ENCODE data around the gene PXDN. TPM values are rescaled to one million over a fixed set of nuclear protein-coding genes. Genes with fewer than 3 reads are reported as not detected.
A peak's percentile ranks its signal among the peaks of the same experiment; 100 is the strongest.

PXDN gene
- total and polyA plus RNA-seq, 2 donors (not counting 3 experiments of a cell fraction or from before 2014, with no cell fraction given), result 231 to 308 TPM

DNA sequence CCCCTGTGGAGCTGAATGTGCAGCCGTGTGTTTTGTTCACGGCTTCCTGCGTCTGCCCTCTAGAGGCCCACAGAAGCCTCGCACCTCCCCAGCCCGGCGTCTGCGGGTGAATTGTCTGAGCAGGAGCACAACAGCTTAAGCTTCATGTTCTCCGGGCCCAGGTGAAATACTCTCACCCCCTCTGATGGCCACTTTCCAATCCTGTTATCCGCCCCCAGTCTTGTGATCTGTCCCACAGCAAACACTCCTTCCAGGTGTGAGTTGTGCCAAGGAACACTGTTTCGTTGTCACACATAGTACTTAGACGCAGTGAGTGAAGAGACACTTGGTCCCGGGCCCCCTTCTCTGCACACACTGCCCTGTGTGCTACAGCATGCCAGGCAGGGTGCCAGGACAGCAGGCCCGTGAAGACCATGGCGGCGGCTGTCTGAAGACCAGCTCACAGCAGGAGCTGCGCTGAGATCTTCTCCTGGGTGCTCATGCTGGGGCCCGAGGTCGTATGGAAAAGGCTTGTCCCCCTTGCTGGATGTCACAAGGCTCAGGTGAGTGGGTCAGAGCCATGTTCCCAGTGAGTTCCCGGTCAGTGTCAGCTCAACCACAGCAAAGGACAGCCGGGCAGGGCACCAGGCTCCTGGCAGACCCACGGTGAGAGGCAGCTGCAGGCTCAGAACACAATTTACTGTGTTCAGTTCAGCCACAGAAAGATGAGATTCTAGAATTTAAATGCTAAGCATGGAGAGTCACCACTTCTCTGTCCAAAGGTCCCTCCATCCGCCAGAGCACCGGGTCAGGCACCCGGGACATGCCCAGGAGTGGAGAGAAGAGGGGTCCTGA is 6.8 kb upstream of the PXDN start:
- intact Hi-C loops (cut with micrococcal nuclease), result loop anchor here (1.0 kb wide), 1 partner anchor 159 kb away; no protein-coding TSS in a partner anchor

More for the DNA sequence above, 6.8 kb upstream of the PXDN start:
- no peaks in the 10 kb centered on the region for H3K9me3 ChIP-seq (replicated peaks; ENCODE audit: control insufficient read depth, insufficient read depth, low read length)
- dilution Hi-C loops (cut with MboI; ENCODE audit: extremely low pct_ligation_motif_present, low sequenced_read_pairs), result no loop called here
- H3K9ac ChIP-seq (replicated peaks; ENCODE audit: extremely low read depth, insufficient read depth, low read length), result no peak overlapping the region
- peak; percentile 73 for FAIRE-seq
- no peak overlapping the region for H3K4me2 ChIP-seq (ENCODE audit: insufficient read depth, low read length)
- peak; percentile 68 for DNase-seq (ENCODE audit: low read depth, low spot score)
- H3K79me2 ChIP-seq (ENCODE audit: control insufficient read depth, insufficient read depth, low read length), result no peaks in the 10 kb centered on the region
- ChIA-PET POLR2A (no interaction called here), CTCF (interaction anchor here (0.6 to 6.2 kb wide), 55 partner anchors 9 to 1077 kb away, joined by 3 to 137 read pairs (median 6); no protein-coding TSS in a partner anchor)
- no peak overlapping the region for H2AFZ ChIP-seq (ENCODE audit: low read depth, low read length)
- no peaks in the 10 kb centered on the region for H4K20me1 ChIP-seq (replicated peaks; ENCODE audit: control insufficient read depth, extremely low read depth, insufficient read depth, low read length)
- H3K36me3 ChIP-seq (ENCODE audit: control insufficient read depth in 2 of 2, extremely low read depth in 1 of 2, insufficient read depth in 2 of 2, low read length in 2 of 2), result no peaks in the 10 kb centered on the region
- no TSS peak for BruUV-seq (replicated peaks)
- H3K4me3 ChIP-seq (replicated peaks in 1 of 3; ENCODE audit: insufficient read depth in 1 of 3, low read depth in 1 of 3, low read length in 3 of 3), result no peak overlapping the region
- TF ChIP-seq POLR2A (IDR thresholded peaks at IDR 0.05; ENCODE audit: low read depth, low read length) (no peak), POLR2AphosphoS5 (IDR thresholded peaks at IDR 0.05; ENCODE audit: insufficient read depth, low read depth, low read length) (no peak), GATA2 (IDR thresholded peaks at IDR 0.05; ENCODE audit: insufficient read depth, insufficient read length, low read depth, low read length) (no peak)
- TF ChIP-seq, protein P1, sequence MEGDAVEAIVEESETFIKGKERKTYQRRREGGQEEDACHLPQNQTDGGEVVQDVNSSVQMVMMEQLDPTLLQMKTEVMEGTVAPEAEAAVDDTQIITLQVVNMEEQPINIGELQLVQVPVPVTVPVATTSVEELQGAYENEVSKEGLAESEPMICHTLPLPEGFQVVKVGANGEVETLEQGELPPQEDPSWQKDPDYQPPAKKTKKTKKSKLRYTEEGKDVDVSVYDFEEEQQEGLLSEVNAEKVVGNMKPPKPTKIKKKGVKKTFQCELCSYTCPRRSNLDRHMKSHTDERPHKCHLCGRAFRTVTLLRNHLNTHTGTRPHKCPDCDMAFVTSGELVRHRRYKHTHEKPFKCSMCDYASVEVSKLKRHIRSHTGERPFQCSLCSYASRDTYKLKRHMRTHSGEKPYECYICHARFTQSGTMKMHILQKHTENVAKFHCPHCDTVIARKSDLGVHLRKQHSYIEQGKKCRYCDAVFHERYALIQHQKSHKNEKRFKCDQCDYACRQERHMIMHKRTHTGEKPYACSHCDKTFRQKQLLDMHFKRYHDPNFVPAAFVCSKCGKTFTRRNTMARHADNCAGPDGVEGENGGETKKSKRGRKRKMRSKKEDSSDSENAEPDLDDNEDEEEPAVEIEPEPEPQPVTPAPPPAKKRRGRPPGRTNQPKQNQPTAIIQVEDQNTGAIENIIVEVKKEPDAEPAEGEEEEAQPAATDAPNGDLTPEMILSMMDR (IDR thresholded peaks at IDR 0.05; ENCODE audit: extremely low read depth in 1 of 2, insufficient read depth in 1 of 2, low read depth in 1 of 2, low read length in 2 of 2), result peak; percentile 80 to 96
- H3K9me1 ChIP-seq (replicated peaks; ENCODE audit: control insufficient read depth, extremely low read depth, insufficient read depth, low read length), result no peaks in the 10 kb centered on the region
- peaks cover 0 to 4% of the 10 kb centered on the region in 2 experiments for H3K27me3 ChIP-seq (ENCODE audit: control insufficient read depth in 2 of 2, insufficient read depth in 2 of 2, low read length in 2 of 2)
- H3K4me1 ChIP-seq (ENCODE audit: control insufficient read depth, extremely low read depth, insufficient read depth, low read length), result peaks cover 3% of the 10 kb centered on the region
- H3K27ac ChIP-seq (ENCODE audit: insufficient read depth, low read depth, low read length), result no peak overlapping the region
